H9 (cell line): Measurements from ENCODE around the gene DNAH8. TPM values are rescaled to one million over a fixed set of nuclear protein-coding genes. Genes with fewer than 3 reads are reported as not detected.

ENCODE experiments used
- DNase-seq: peaks from one replicate; pipeline ENCODE4 v3.0.0-alpha.2; 2017
- H2AFZ ChIP-seq: one replicate; pipeline ENCODE4 v1.6.1; 2013; ENCODE audit warnings: mild to moderate bottlenecking, low read length, control low read depth, moderate library complexity
- H2AK5ac ChIP-seq: 2 replicates; pipeline ENCODE4 v1.6.1; 2013; ENCODE audit warnings: low read length, control low read depth, mixed read lengths; ENCODE audit not compliant: insufficient read length
- H2BK120ac ChIP-seq: one replicate; pipeline ENCODE4 v1.6.1; 2013; ENCODE audit warnings: low read depth, mild to moderate bottlenecking, low read length, control low read depth, inconsistent platforms; ENCODE audit not compliant: poor library complexity, severe bottlenecking
- H2BK12ac ChIP-seq: 2 replicates; pipeline ENCODE4 v1.6.1; 2013; ENCODE audit warnings: low read length, control low read depth, mixed read lengths, low read depth; ENCODE audit not compliant: insufficient read length
- H2BK15ac ChIP-seq: 2 replicates; pipeline ENCODE4 v1.6.1; 2013; ENCODE audit warnings: low read depth, low read length, control low read depth
- H2BK20ac ChIP-seq: one replicate; pipeline ENCODE4 v1.6.1; 2013; ENCODE audit warnings: low read depth, mild to moderate bottlenecking, low read length, control low read depth, inconsistent platforms; ENCODE audit not compliant: poor library complexity, severe bottlenecking
- H2BK5ac ChIP-seq: 2 replicates; pipeline ENCODE4 v1.6.1; 2013; ENCODE audit warnings: low read length, control low read depth, mixed read lengths; ENCODE audit not compliant: insufficient read length
- H3K14ac ChIP-seq: 2 replicates; pipeline ENCODE4 v1.6.1; 2013; ENCODE audit warnings: low read length, control low read depth; ENCODE audit not compliant: insufficient read depth
- H3K18ac ChIP-seq: 2 replicates; pipeline ENCODE4 v1.6.1; 2013; ENCODE audit warnings: low read depth, mild to moderate bottlenecking, mixed read lengths, low read length, control low read depth; ENCODE audit not compliant: insufficient read length
- H3K23ac ChIP-seq: 2 replicates; pipeline ENCODE4 v1.6.1; 2013; ENCODE audit warnings: low read length, control low read depth, mixed read lengths, low read depth; ENCODE audit not compliant: insufficient read length
- H3K23me2 ChIP-seq: 2 replicates; pipeline ENCODE4 v1.6.1; 2013; ENCODE audit warnings: low read depth, mild to moderate bottlenecking, mixed read lengths, low read length, control low read depth; ENCODE audit not compliant: insufficient read length, poor library complexity, severe bottlenecking
- H3K27ac ChIP-seq: 2 replicates; pipeline ENCODE4 v1.5.1; 2013; ENCODE audit warnings: low read length, control low read depth, mixed read lengths, low read depth; ENCODE audit not compliant: insufficient read length
- H3K27me3 ChIP-seq: 2 replicates; pipeline ENCODE4 v1.6.1; 2013; ENCODE audit warnings: low read length, control low read depth, inconsistent platforms; ENCODE audit not compliant: insufficient read depth
- H3K4ac ChIP-seq: 2 replicates; pipeline ENCODE4 v1.6.1; 2013; ENCODE audit warnings: low read depth, mild to moderate bottlenecking, control low read depth, inconsistent platforms, low read length, moderate library complexity
- H3K4me1 ChIP-seq: 2 replicates; pipeline ENCODE4 v1.6.1; 2013; ENCODE audit warnings: low read length, control low read depth, inconsistent platforms; ENCODE audit not compliant: insufficient read depth
- H3K4me2 ChIP-seq: 2 replicates; pipeline ENCODE4 v1.6.1; 2013; ENCODE audit warnings: low read length, control low read depth, mixed read lengths; ENCODE audit not compliant: insufficient read length, insufficient read depth
- H3K56ac ChIP-seq: 2 replicates; pipeline ENCODE4 v1.6.1; 2013; ENCODE audit warnings: low read depth, mild to moderate bottlenecking, mixed read lengths, low read length, control low read depth; ENCODE audit not compliant: insufficient read length
- H3K79me1 ChIP-seq: 2 replicates; pipeline ENCODE4 v1.6.1; 2013; ENCODE audit warnings: low read depth, mild to moderate bottlenecking, moderate library complexity, low read length, control low read depth, inconsistent platforms; ENCODE audit not compliant: insufficient read depth, poor library complexity, severe bottlenecking
- H3K79me2 ChIP-seq: 2 replicates; pipeline ENCODE4 v1.6.1; 2013; ENCODE audit warnings: low read length, control low read depth, inconsistent platforms; ENCODE audit not compliant: insufficient read depth
- H3K9ac ChIP-seq: 2 replicates; pipeline ENCODE4 v1.6.1; 2013; ENCODE audit warnings: low read length, control low read depth, mixed read lengths; ENCODE audit not compliant: insufficient read length; ENCODE audit errors: extremely low read depth
- H3K9me3 ChIP-seq: one replicate; pipeline ENCODE4 v1.6.1; 2013; ENCODE audit warnings: low read depth, low read length, inconsistent platforms; ENCODE audit not compliant: control insufficient read depth
- H3T11ph ChIP-seq: one replicate; pipeline ENCODE4 v1.6.1; 2013; ENCODE audit warnings: mild to moderate bottlenecking, low read length, control low read depth, inconsistent platforms
- H4K20me1 ChIP-seq: one replicate; pipeline ENCODE4 v1.6.1; 2013; ENCODE audit not compliant: control insufficient read depth, insufficient read length, insufficient read depth
- H4K5ac ChIP-seq: 2 replicates; pipeline ENCODE4 v1.6.1; 2013; ENCODE audit warnings: low read depth, mild to moderate bottlenecking, mixed read lengths, low read length, control low read depth; ENCODE audit not compliant: insufficient read length
- H4K8ac ChIP-seq: replicated peaks from 2 replicates; pipeline ENCODE4 v1.6.1; 2013; ENCODE audit warnings: low read length, control low read depth, mixed read lengths, low read depth; ENCODE audit not compliant: insufficient read length
- H4K91ac ChIP-seq: 2 replicates; pipeline ENCODE4 v1.6.1; 2013; ENCODE audit warnings: low read depth, mild to moderate bottlenecking, moderate library complexity, mixed read lengths, low read length, control low read depth; ENCODE audit not compliant: insufficient read length
- H3K27ac Mint-ChIP-seq, 3 experiments: 2 replicates in 2 of 3; 3 replicates in 1 of 3; pipeline ENCODE4 v1.8.0; 2020 to 2021; ENCODE audit warnings: mixed read lengths in 3 of 3, mild to moderate bottlenecking in 1 of 3, moderate library complexity in 1 of 3
- H3K27me3 Mint-ChIP-seq: 2 replicates; pipeline ENCODE4 v1.8.0; 2021; ENCODE audit warnings: low read depth, mild to moderate bottlenecking, moderate library complexity, mixed read lengths
- H3K36me3 Mint-ChIP-seq, 3 experiments: 2 replicates in 2 of 3; 3 replicates in 1 of 3; pipeline ENCODE4 v1.8.0; 2020 to 2021; ENCODE audit warnings: low read depth in 3 of 3, mixed read lengths in 3 of 3; ENCODE audit not compliant: insufficient read depth in 1 of 3
- H3K4me1 Mint-ChIP-seq, 2 experiments: 2 replicates each; pipeline ENCODE4 v1.8.0; 2020; ENCODE audit warnings: mixed read lengths in 2 of 2
- H3K4me3 Mint-ChIP-seq, 2 experiments: 2 replicates in 1 of 2; 3 replicates in 1 of 2; pipeline ENCODE4 v1.8.0; 2020 to 2021; ENCODE audit warnings: mild to moderate bottlenecking in 2 of 2, mixed read lengths in 2 of 2, moderate library complexity in 1 of 2
- H3K9me3 Mint-ChIP-seq, 2 experiments: 2 replicates in 1 of 2; 3 replicates in 1 of 2; pipeline ENCODE4 v1.8.0; 2020; ENCODE audit warnings: mild to moderate bottlenecking in 2 of 2, mixed read lengths in 2 of 2, moderate library complexity in 1 of 2
- CTCF ChIP-seq: fragments of 200-600 bp; sonication (generic); conservative IDR thresholded peaks from 3 replicates; pipeline ENCODE4 v1.8.0; 2021; ENCODE audit warnings: antibody characterized with exemption, mild to moderate bottlenecking
- WGBS: extraction: QIAGEN DNeasy Blood & Tissue Kit; methylation state at CpG from one replicate; pipeline ENCODE4 v1.1.7; 2013; ENCODE audit warnings: missing lambda C conversion rate, low lambda C conversion rate, mixed read lengths; ENCODE audit not compliant: insufficient read length; ENCODE audit errors: extremely low coverage; 5-methylcytosine and 5-hydroxymethylcytosine counted together
- total RNA-seq: library from RNA; stranded (reverse); gene quantifications from 2 replicates; pipeline ENCODE4 v1.2.1, GENCODE V29; 2021

DNAH8 gene
- total RNA-seq, 1 experiment from 2014 or later = not detected

- Histone ChIP-seq H3K4me1 (no peaks in the 10 kb centered on the region), H4K5ac (no peak overlapping the region), H4K8ac (no peak overlapping the region), H3K4me2 (no peak overlapping the region), H2BK120ac (no peak overlapping the region), H3K9ac (no peak overlapping the region), H3K27ac (no peak overlapping the region), H3K9me3 (no peaks in the 10 kb centered on the region), H3K4ac (no peak overlapping the region), H2BK20ac (no peak overlapping the region), H3K14ac (no peak overlapping the region), H3T11ph (no peak overlapping the region), H4K91ac (no peak overlapping the region), H3K79me1 (no peaks in the 10 kb centered on the region), H3K27me3 (no peaks in the 10 kb centered on the region), H2AFZ (no peak overlapping the region), H2BK12ac (no peak overlapping the region), H2BK5ac (no peak overlapping the region), H3K23me2 (no peaks in the 10 kb centered on the region), H4K20me1 (no peaks in the 10 kb centered on the region), H3K23ac (no peak overlapping the region), H3K79me2 (no peaks in the 10 kb centered on the region), H3K18ac (no peak overlapping the region), H2AK5ac (no peak overlapping the region), H2BK15ac (no peak overlapping the region), H3K56ac (no peak overlapping the region)
- H3K27me3 Mint-ChIP-seq = no peaks in the 10 kb centered on the region; the same call in none of the 2 replicates
- no peaks in the 10 kb centered on the region for H3K36me3 Mint-ChIP-seq
- H3K9me3 Mint-ChIP-seq = no peaks in the 10 kb centered on the region
- H3K4me1 Mint-ChIP-seq = no peaks in the 10 kb centered on the region
- no CpG with 5 or more reads among the region's 4 CpGs for WGBS
- H3K4me3 Mint-ChIP-seq = no peak overlapping the region
- no peak for TF ChIP-seq CTCF
- H3K27ac Mint-ChIP-seq = no peak overlapping the region
- DNase-seq = no peak
These were observed 146.9 kb downstream of the DNAH8 start for GRCh38 chr6:38861926-38862401.
